HL-60 (cell line): ENCODE results near the gene ALDH5A1.

ENCODE experiments used
- CTCF ChIP-seq: IDR thresholded peaks from one replicate; pipeline ENCODE4 v1.5.1; 2011; ENCODE audit warnings: low read length, control low read depth, inconsistent platforms; ENCODE audit not compliant: insufficient read depth
- POLR2AphosphoS5 ChIP-seq: IDR thresholded peaks from 2 replicates; pipeline ENCODE4 v1.6.1; 2012; ENCODE audit warnings: low read depth

GRCh38 chr6:24458134-24458533, 36.6 kb upstream of the ALDH5A1 start:
- TF ChIP-seq CTCF (no peak), POLR2AphosphoS5 (no peak)
